SKM-1 (cell line): Measurements from ENCODE around the gene EIF3A.
"Not testable (repeated sequence)": the region's sequence is repeated elsewhere in the genome, so short reads cannot be mapped to it uniquely, and the experiment has no call there.

Experiments used
- DNase-seq: peaks from one replicate; lab custom pipeline; 2025; ENCODE audit not compliant: unreplicated experiment; lab: John Stamatoyannopoulos, UW

EIF3A gene

GRCh38 chr10:119080521-119081259 lies at the start of gene EIF3A:
Gene EIF3A, minus strand, starts transcription at chr10:119080817. Its CDS starts 141 bp downstream, at chr10:119080676.
- peak; percentile 76 for DNase-seq

GRCh38 chr10:119129721-119130120 lies 49.1 kb upstream of the EIF3A start:
- DNase-seq: no peak

GRCh38 chr10:119125942-119126341 lies 45.3 kb upstream of the EIF3A start:
- DNase-seq: no peak

GRCh38 chr10:119120875-119121274 lies 40.3 kb upstream of the EIF3A start:
- DNase-seq: no peak

- DNase-seq: peak; percentile 20
Observed at GRCh38 chr10:119120413-119120867, 39.8 kb upstream of the EIF3A start.

- DNase-seq: no peak
Observed at GRCh38 chr10:119119400-119119799, 38.8 kb upstream of the EIF3A start.

GRCh38 chr10:119118231-119118630 lies 37.6 kb upstream of the EIF3A start:
- DNase-seq: no peak

- DNase-seq: no peak
Observed at GRCh38 chr10:119116326-119116951, 35.8 kb upstream of the EIF3A start.

- no peak for DNase-seq
Observed at GRCh38 chr10:119115926-119116325, 35.3 kb upstream of the EIF3A start.

GRCh38 chr10:119113751-119114732 lies 33.4 kb upstream of the EIF3A start:
- peak; percentile 74 for DNase-seq

GRCh38 chr10:119112056-119112455 lies 31.4 kb upstream of the EIF3A start:
- no peak for DNase-seq

- not testable (repeated sequence) for DNase-seq
Observed at GRCh38 chr10:119107771-119108170, 27.2 kb upstream of the EIF3A start.

GRCh38 chr10:119107106-119107505 lies 26.5 kb upstream of the EIF3A start:
- not testable (repeated sequence) for DNase-seq

- not testable (repeated sequence) for DNase-seq
Observed at GRCh38 chr10:119105899-119106298, 25.3 kb upstream of the EIF3A start.

- no peak for DNase-seq
Observed at GRCh38 chr10:119105155-119105554, 24.5 kb upstream of the EIF3A start.

- DNase-seq: no peak
Observed at GRCh38 chr10:119104654-119105015, 24.0 kb upstream of the EIF3A start.

- DNase-seq: no peak
Observed at GRCh38 chr10:119103903-119104653, 23.5 kb upstream of the EIF3A start, which contains the start of gene DENND10. Gene DENND10, plus strand, starts transcription at chr10:119104113. Its CDS starts 30 bp downstream, at chr10:119104143.

- DNase-seq: no peak
Observed at GRCh38 chr10:119103241-119103902, 22.8 kb upstream of the EIF3A start.

GRCh38 chr10:119101366-119102098 lies 20.9 kb upstream of the EIF3A start:
- DNase-seq: no peak
